ENCODE measurements around the gene MYLK2. TPM values are rescaled to one million over a fixed set of nuclear protein-coding genes. Genes with fewer than 3 reads are reported as not detected.

The MYLK2 gene
- total RNA-seq, 4 donors from 2014 or later: 0.10 TPM; not detected in 3

- no peak for TF ChIP-seq POLR2A (IDR thresholded peaks at IDR 0.05)
- TF ChIP-seq, protein P1, sequence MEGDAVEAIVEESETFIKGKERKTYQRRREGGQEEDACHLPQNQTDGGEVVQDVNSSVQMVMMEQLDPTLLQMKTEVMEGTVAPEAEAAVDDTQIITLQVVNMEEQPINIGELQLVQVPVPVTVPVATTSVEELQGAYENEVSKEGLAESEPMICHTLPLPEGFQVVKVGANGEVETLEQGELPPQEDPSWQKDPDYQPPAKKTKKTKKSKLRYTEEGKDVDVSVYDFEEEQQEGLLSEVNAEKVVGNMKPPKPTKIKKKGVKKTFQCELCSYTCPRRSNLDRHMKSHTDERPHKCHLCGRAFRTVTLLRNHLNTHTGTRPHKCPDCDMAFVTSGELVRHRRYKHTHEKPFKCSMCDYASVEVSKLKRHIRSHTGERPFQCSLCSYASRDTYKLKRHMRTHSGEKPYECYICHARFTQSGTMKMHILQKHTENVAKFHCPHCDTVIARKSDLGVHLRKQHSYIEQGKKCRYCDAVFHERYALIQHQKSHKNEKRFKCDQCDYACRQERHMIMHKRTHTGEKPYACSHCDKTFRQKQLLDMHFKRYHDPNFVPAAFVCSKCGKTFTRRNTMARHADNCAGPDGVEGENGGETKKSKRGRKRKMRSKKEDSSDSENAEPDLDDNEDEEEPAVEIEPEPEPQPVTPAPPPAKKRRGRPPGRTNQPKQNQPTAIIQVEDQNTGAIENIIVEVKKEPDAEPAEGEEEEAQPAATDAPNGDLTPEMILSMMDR (IDR thresholded peaks at IDR 0.05): no peak
- DNase-seq (ENCODE audit: low spot score in 2 of 2): peak in 1 of 2 donors; percentile 59
- intact Hi-C loops (cut with DNase I; ENCODE audit: low total_unique reads): no loop called here
- 74% methylated on average over 5 of the region's 5 CpGs for WGBS, 2 donors
- H3K4me3 ChIP-seq (ENCODE audit: low read depth, poor library complexity, severe bottlenecking): no peak overlapping the region
These were observed 43.0 kb downstream of the MYLK2 start for GRCh38 chr20:31862157-31862470.

DNA sequence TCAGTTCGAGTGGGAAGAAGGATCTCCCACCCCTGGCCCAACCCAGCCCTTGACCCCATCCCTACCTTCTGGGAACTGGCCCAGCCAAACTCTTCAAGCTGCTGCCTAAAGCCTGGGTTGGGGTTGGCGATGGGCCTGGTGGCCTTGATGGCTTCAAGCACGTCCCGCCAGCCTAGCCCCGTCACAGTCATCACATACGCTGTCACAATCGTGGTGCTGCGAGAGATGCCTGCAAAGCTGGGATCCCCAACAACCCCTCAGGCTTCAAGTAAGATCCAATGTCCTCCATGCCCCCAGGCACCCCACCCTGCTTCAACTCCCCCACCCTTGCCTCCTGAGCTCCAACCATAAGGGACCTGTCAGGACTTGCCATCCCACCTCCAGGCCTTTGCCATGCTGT, 43.4 kb downstream of the MYLK2 start:
- WGBS, 2 donors: 82 to 83% methylated on average over 8 of the region's 8 CpGs
- TF ChIP-seq POLR2A (IDR thresholded peaks at IDR 0.05): no peak
- TF ChIP-seq, protein P1 (IDR thresholded peaks at IDR 0.05): no peak
- intact Hi-C loops (cut with DNase I; ENCODE audit: low total_unique reads): no loop called here
- DNase-seq (ENCODE audit: low spot score in 2 of 2): peak in 1 of 2 donors; percentile 79
- H3K4me3 ChIP-seq (ENCODE audit: low read depth, poor library complexity, severe bottlenecking): no peak overlapping the region

DNA sequence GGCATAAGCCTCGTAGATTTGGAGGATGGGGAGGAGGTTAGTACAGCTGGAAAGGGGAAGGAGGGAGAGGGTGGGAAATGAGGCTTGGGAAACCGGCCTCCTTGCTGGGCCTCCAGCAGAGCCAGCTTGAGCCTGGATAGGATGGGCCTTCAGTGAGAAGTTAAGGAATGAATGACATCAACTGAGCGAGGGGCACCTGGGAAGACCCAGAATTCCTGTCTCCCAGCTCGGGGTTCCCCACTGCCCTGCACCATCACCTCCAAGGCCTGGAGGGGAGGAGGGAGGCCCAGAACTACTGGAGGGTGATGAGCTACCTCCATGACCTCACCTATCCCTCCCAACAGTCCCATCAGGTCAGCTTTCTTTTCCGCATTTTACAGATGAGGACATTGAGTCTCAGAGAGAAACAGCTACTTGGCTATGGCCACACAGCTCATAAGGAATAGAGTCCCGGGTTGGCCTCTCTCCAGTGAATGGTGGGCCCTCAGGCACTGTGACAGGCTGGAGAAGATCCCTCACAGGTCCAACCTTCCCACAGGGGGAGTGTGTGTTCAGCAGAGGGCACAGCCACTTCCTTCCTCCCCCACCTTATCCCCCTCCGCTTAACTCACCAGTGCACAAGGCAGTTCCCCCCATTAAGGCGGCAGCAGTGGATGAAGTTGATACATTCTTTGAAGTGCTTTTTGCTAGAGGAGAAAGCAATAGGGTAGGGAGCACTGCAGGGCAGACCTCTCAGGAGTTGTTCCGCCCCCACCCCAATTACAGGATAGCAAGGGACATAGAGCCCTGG, 44.3 kb downstream of the MYLK2 start:
- DNase-seq (ENCODE audit: low spot score in 2 of 2): peak in 1 of 2 donors; percentile 58
- H3K4me3 ChIP-seq (ENCODE audit: low read depth, poor library complexity, severe bottlenecking): no peak overlapping the region
- TF ChIP-seq POLR2A (IDR thresholded peaks at IDR 0.05): no peak
- TF ChIP-seq, protein P1 (IDR thresholded peaks at IDR 0.05): no peak
- intact Hi-C loops (cut with DNase I; ENCODE audit: low total_unique reads): no loop called here
- WGBS, 2 donors: 88 to 93% methylated on average over 9 of the region's 9 CpGs

DNA sequence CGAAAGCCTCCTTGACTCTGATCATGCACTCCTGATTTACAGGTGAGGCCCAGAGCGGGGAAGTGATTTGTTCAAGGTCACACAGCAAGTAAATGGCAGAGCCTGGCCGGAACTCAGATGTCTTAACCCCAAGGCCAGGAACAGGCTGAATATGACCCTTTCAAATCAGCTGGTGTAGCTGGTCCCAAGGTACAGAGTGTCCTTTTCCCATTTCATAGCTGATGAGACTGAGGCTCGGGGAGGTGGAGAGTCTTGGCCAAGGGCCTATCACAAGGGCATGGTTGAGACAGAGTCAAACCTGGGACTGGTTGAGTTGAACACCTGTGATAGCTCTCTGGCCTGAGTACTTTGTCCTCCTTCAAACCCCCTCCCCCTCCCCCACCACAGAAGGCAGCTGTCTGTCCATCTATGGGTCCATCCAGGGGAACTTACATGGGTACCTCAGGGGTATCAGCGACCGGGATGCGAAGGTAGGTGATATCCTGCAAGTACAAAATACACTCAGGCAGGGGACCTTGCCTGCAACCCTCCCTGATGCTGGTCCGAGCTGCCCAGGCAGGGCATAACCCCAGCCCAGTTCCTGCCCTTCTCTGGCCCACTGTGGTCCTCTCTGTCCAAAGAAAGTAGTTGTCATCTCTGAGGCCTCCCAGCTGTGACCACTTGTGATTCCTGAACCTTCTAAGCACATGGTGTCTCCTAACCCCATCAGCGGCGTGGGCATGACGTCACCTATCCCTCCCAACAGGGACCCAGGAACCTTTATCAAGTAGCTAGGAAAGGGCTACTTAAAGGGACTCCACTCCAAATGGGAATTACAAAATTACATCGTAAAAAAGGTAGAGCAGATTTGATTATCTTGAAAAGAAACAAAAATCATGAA, 45.6 kb downstream of the MYLK2 start:
- TF ChIP-seq POLR2A (IDR thresholded peaks at IDR 0.05): no peak
- TF ChIP-seq, protein P1 (IDR thresholded peaks at IDR 0.05): no peak
- H3K4me3 ChIP-seq (ENCODE audit: low read depth, poor library complexity, severe bottlenecking): no peak overlapping the region
- 82 to 96% methylated on average over 12 of the region's 12 CpGs for WGBS, 2 donors
- intact Hi-C loops (cut with DNase I; ENCODE audit: low total_unique reads): no loop called here
- peak in 1 of 2 donors; percentile 50 for DNase-seq (ENCODE audit: low spot score in 2 of 2)

GRCh38 chr20:31866221-31866620, 47.1 kb downstream of the MYLK2 start:
- intact Hi-C loops (cut with DNase I; ENCODE audit: low total_unique reads): no loop called here
- no peak for DNase-seq (ENCODE audit: low spot score in 2 of 2)
- 77 to 78% methylated on average over 3 of the region's 3 CpGs for WGBS, 2 donors
- no peak for TF ChIP-seq POLR2A (IDR thresholded peaks at IDR 0.05)
- no peak overlapping the region for H3K4me3 ChIP-seq (ENCODE audit: low read depth, poor library complexity, severe bottlenecking)

All from lower leg skin (tissue), 4 donors.